Panc1 (cell line): ENCODE results near the gene GPR55.

ENCODE experiments used
- TCF7L2 ChIP-seq: IDR thresholded peaks from 2 replicates; pipeline ENCODE4 v1.6.1; 2011; ENCODE audit warnings: mild to moderate bottlenecking, low read depth, low read length, inconsistent platforms
- TF ChIP-seq, protein P1 (sequence below): fragments of 450-650 bp; IDR thresholded peaks from 2 replicates; pipeline ENCODE4 v1.5.1; 2017; ENCODE audit warnings: mild to moderate bottlenecking
- TF ChIP-seq, protein P2 (sequence below), 2 experiments: IDR thresholded peaks; 2 replicates each; pipeline ENCODE4 v1.6.1; 2011 to 2012; ENCODE audit warnings: low read depth in 2 of 2, control low read depth in 1 of 2, low read length in 1 of 2, mild to moderate bottlenecking in 1 of 2, moderate library complexity in 1 of 2; ENCODE audit not compliant: insufficient read depth in 1 of 2

DNA sequence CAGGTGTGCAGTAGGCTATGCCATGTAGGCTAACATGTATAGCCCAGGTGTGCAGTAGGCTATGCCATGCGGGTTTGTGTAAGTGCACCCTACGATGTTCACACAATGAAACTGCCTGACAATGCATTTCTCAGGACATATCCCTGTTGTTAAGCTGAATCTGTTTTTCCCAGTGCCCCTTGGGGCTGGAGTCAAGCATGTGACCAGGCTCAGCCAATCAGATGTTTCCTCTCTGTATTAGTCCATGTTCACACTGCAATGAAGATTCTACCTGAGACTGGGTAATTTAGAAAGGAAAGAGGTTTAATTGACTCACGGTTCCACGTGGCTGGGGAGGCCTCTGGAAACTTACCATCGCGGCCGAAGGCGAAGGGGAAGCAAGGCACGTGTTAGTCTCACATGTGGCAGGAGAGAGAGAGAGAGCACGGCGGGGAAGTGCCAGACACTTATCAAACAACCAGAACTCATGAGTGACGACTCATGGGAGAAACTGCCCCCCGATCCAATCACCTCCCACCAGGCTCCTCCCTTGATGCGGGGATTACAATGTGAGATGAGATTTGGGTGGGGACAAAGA, 36.1 kb downstream of the GPR55 start:
- TF ChIP-seq, protein P1, sequence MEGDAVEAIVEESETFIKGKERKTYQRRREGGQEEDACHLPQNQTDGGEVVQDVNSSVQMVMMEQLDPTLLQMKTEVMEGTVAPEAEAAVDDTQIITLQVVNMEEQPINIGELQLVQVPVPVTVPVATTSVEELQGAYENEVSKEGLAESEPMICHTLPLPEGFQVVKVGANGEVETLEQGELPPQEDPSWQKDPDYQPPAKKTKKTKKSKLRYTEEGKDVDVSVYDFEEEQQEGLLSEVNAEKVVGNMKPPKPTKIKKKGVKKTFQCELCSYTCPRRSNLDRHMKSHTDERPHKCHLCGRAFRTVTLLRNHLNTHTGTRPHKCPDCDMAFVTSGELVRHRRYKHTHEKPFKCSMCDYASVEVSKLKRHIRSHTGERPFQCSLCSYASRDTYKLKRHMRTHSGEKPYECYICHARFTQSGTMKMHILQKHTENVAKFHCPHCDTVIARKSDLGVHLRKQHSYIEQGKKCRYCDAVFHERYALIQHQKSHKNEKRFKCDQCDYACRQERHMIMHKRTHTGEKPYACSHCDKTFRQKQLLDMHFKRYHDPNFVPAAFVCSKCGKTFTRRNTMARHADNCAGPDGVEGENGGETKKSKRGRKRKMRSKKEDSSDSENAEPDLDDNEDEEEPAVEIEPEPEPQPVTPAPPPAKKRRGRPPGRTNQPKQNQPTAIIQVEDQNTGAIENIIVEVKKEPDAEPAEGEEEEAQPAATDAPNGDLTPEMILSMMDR = no peak
- TF ChIP-seq TCF7L2 = no peak
- TF ChIP-seq, protein P2, sequence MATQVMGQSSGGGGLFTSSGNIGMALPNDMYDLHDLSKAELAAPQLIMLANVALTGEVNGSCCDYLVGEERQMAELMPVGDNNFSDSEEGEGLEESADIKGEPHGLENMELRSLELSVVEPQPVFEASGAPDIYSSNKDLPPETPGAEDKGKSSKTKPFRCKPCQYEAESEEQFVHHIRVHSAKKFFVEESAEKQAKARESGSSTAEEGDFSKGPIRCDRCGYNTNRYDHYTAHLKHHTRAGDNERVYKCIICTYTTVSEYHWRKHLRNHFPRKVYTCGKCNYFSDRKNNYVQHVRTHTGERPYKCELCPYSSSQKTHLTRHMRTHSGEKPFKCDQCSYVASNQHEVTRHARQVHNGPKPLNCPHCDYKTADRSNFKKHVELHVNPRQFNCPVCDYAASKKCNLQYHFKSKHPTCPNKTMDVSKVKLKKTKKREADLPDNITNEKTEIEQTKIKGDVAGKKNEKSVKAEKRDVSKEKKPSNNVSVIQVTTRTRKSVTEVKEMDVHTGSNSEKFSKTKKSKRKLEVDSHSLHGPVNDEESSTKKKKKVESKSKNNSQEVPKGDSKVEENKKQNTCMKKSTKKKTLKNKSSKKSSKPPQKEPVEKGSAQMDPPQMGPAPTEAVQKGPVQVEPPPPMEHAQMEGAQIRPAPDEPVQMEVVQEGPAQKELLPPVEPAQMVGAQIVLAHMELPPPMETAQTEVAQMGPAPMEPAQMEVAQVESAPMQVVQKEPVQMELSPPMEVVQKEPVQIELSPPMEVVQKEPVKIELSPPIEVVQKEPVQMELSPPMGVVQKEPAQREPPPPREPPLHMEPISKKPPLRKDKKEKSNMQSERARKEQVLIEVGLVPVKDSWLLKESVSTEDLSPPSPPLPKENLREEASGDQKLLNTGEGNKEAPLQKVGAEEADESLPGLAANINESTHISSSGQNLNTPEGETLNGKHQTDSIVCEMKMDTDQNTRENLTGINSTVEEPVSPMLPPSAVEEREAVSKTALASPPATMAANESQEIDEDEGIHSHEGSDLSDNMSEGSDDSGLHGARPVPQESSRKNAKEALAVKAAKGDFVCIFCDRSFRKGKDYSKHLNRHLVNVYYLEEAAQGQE (IDR thresholded peaks at IDR 0.05; ENCODE audit: insufficient read depth in 1 of 2, low read depth in 2 of 2, low read length in 1 of 2) = no peak
